Measurements from ENCODE around the gene NFE2L3.

- TF ChIP-seq, protein P1, sequence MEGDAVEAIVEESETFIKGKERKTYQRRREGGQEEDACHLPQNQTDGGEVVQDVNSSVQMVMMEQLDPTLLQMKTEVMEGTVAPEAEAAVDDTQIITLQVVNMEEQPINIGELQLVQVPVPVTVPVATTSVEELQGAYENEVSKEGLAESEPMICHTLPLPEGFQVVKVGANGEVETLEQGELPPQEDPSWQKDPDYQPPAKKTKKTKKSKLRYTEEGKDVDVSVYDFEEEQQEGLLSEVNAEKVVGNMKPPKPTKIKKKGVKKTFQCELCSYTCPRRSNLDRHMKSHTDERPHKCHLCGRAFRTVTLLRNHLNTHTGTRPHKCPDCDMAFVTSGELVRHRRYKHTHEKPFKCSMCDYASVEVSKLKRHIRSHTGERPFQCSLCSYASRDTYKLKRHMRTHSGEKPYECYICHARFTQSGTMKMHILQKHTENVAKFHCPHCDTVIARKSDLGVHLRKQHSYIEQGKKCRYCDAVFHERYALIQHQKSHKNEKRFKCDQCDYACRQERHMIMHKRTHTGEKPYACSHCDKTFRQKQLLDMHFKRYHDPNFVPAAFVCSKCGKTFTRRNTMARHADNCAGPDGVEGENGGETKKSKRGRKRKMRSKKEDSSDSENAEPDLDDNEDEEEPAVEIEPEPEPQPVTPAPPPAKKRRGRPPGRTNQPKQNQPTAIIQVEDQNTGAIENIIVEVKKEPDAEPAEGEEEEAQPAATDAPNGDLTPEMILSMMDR (IDR thresholded peaks at IDR 0.05) = no peak
- no peak for TF ChIP-seq POLR2A (IDR thresholded peaks at IDR 0.05)
Measured at GRCh38 chr7:26105931-26106330, 46.1 kb upstream of the NFE2L3 start.

All from body of pancreas (tissue), 4 donors.